Small intestine (tissue), 7 donors: ENCODE results near the gene ALOX5AP. TPM values are rescaled to one million over a fixed set of nuclear protein-coding genes. Genes with fewer than 3 reads are reported as not detected.

Source experiments
- DNase-seq, 2 donors: peaks; one replicate each; pipeline versions ENCODE4 v3.0.0 to v3.0.0-alpha.2; 2013
- FAIRE-seq: peaks from 2 replicates; lab custom pipeline; 2012; peaks lifted over from hg19 to GRCh38; lab: Jason Lieb, UNC
- H3K27ac ChIP-seq, 3 donors: one replicate each; pipeline ENCODE4 v1.5.1; 2013; ENCODE audit warnings: low read length in 2 of 3, mild to moderate bottlenecking in 2 of 3, control low read depth in 1 of 3, inconsistent platforms in 1 of 3, low read depth in 1 of 3, moderate library complexity in 1 of 3
- H3K27me3 ChIP-seq, 3 donors: one replicate each; pipeline ENCODE4 v1.6.1; 2013; ENCODE audit warnings: low read length in 3 of 3, inconsistent platforms in 1 of 3; ENCODE audit not compliant: control insufficient read depth in 3 of 3, insufficient read depth in 3 of 3
- H3K36me3 ChIP-seq, 3 donors: one replicate each; pipeline ENCODE4 v1.6.1; 2013; ENCODE audit warnings: low read length in 3 of 3, inconsistent platforms in 1 of 3, low read depth in 1 of 3, mild to moderate bottlenecking in 1 of 3, moderate library complexity in 1 of 3; ENCODE audit not compliant: control insufficient read depth in 3 of 3, insufficient read depth in 2 of 3
- H3K4me1 ChIP-seq, 3 donors: one replicate each; pipeline ENCODE4 v1.6.1; 2013; ENCODE audit warnings: low read length in 2 of 3, inconsistent platforms in 1 of 3, low read depth in 1 of 3, mild to moderate bottlenecking in 1 of 3, moderate library complexity in 1 of 3; ENCODE audit not compliant: control insufficient read depth in 3 of 3, insufficient read depth in 2 of 3
- H3K4me3 ChIP-seq, 3 donors: one replicate each; pipeline ENCODE4 v1.5.1; 2013; ENCODE audit warnings: low read length in 3 of 3, control low read depth in 1 of 3, inconsistent platforms in 1 of 3, low read depth in 1 of 3, mild to moderate bottlenecking in 1 of 3, moderate library complexity in 1 of 3
- H3K9me3 ChIP-seq, 2 donors: one replicate each; pipeline ENCODE4 v1.6.1; 2013; ENCODE audit warnings: low read depth in 1 of 2, low read length in 1 of 2; ENCODE audit not compliant: control insufficient read depth in 2 of 2, insufficient read depth in 1 of 2
- WGBS, 3 donors: extraction: QIAGEN DNeasy Blood & Tissue Kit; methylation state at CpG; one replicate each; pipeline ENCODE4 v1.1.7; 2013; 5-methylcytosine and 5-hydroxymethylcytosine counted together
- polyA plus RNA-seq, 4 donors: library from polyadenylated mRNA; stranded (reverse) in 3 of 4; unstranded in 1 of 4; fragments of 200-250 nt in 3 of 4; fragments of 120-200 nt in 1 of 4; gene quantifications; one replicate each; pipeline versions ENCODE4 v1.2.1 to v1.2.3, GENCODE V29; 2013
- donor health status: healthy with polysubstance abuse.
- donor health status: control.
- donor health status: control.
- donor health status: Bipolar disorder and iron deficiency.
- donor health status: healthy.

ALOX5AP gene
- polyA plus RNA-seq, 4 donors, result 5.5 to 36.1 (median 16.5) TPM

- Histone ChIP-seq H3K27ac (no peak overlapping the region), H3K4me1 (no peaks in the 10 kb centered on the region), H3K4me3 (no peak overlapping the region), H3K9me3 (no peaks in the 10 kb centered on the region), H3K36me3 (no peaks in the 10 kb centered on the region), H3K27me3 (no peaks in the 10 kb centered on the region)
- DNase-seq (no peak), FAIRE-seq (no peak)
- WGBS, 3 donors, result 82 to 94% (median 90%) methylated on average over 3 of the region's 3 CpGs
Observed at GRCh38 chr13:30710442-30710841, 24.9 kb upstream of the ALOX5AP start.

- WGBS, 3 donors, result 67 to 82% (median 79%) methylated on average over 4 of the region's 4 CpGs
- H3K9me3 ChIP-seq, result no peaks in the 10 kb centered on the region
- H3K27ac ChIP-seq, result peak overlapping the region in 1 of 3 donors; percentile 22
- H3K4me3 ChIP-seq, result no peak overlapping the region
- no peaks in the 10 kb centered on the region for H3K4me1 ChIP-seq
- no peak for FAIRE-seq
- no peak for DNase-seq
- no peaks in the 10 kb centered on the region for H3K36me3 ChIP-seq
- H3K27me3 ChIP-seq, result no peaks in the 10 kb centered on the region
Observed at GRCh38 chr13:30711375-30711774, 24.0 kb upstream of the ALOX5AP start.

GRCh38 chr13:30711837-30712236 is 23.5 kb upstream of the ALOX5AP start:
- DNase-seq (no peak), FAIRE-seq (no peak)
- Histone ChIP-seq H3K4me1 (no peaks in the 10 kb centered on the region), H3K27ac (peak overlapping the region in 1 of 3 donors; percentile 22), H3K9me3 (no peaks in the 10 kb centered on the region), H3K27me3 (no peaks in the 10 kb centered on the region), H3K36me3 (no peaks in the 10 kb centered on the region), H3K4me3 (no peak overlapping the region)
- 85 to 91% (median 90%) methylated on average over 6 of the region's 6 CpGs for WGBS, 3 donors

GRCh38 chr13:30712536-30713532 is 22.5 kb upstream of the ALOX5AP start:
- H3K27ac ChIP-seq, result peak overlapping the region in 1 of 3 donors; percentile 43

GRCh38 chr13:30714629-30715371 is 20.5 kb upstream of the ALOX5AP start:
- no peaks in the 10 kb centered on the region for H3K27me3 ChIP-seq
- H3K36me3 ChIP-seq, result no peaks in the 10 kb centered on the region
- H3K9me3 ChIP-seq, result no peaks in the 10 kb centered on the region
- DNase-seq (no peak), FAIRE-seq (no peak)
- no peaks in the 10 kb centered on the region for H3K4me1 ChIP-seq
- no peak overlapping the region for H3K27ac ChIP-seq
- WGBS, 3 donors, result 86 to 89% (median 86%) methylated on average over 10 of the region's 10 CpGs
- no peak overlapping the region for H3K4me3 ChIP-seq

More at GRCh38 chr13:30712536-30713532, 22.5 kb upstream of the ALOX5AP start:
- 54 to 59% (median 58%) methylated on average over 13 of the region's 13 CpGs for WGBS, 3 donors
- Histone ChIP-seq H3K36me3 (no peaks in the 10 kb centered on the region), H3K27me3 (no peaks in the 10 kb centered on the region), H3K9me3 (no peaks in the 10 kb centered on the region), H3K4me1 (no peaks in the 10 kb centered on the region), H3K4me3 (no peak overlapping the region)
- FAIRE-seq (no peak), DNase-seq (peak in 1 of 2 donors; percentile 32)

- no peaks in the 10 kb centered on the region for H3K27me3 ChIP-seq
- H3K27ac ChIP-seq, result no peak overlapping the region
- FAIRE-seq (no peak), DNase-seq (no peak)
- no peaks in the 10 kb centered on the region for H3K4me1 ChIP-seq
- WGBS, 3 donors, result 93 to 94% (median 94%) methylated on average over 4 of the region's 4 CpGs
- no peak overlapping the region for H3K4me3 ChIP-seq
- no peaks in the 10 kb centered on the region for H3K36me3 ChIP-seq
- H3K9me3 ChIP-seq, result no peaks in the 10 kb centered on the region
Observed at GRCh38 chr13:30715372-30715756, 20.0 kb upstream of the ALOX5AP start.

- no peak overlapping the region for H3K4me3 ChIP-seq
- FAIRE-seq, result no peak
- WGBS, 3 donors, result 73 to 87% (median 76%) methylated on average over 4 of the region's 4 CpGs
- H3K36me3 ChIP-seq, result no peaks in the 10 kb centered on the region
- no peak for DNase-seq
- H3K9me3 ChIP-seq, result no peaks in the 10 kb centered on the region
- no peaks in the 10 kb centered on the region for H3K27me3 ChIP-seq
- H3K4me1 ChIP-seq, result no peaks in the 10 kb centered on the region
- no peak overlapping the region for H3K27ac ChIP-seq
Observed at GRCh38 chr13:30715837-30716236, 19.5 kb upstream of the ALOX5AP start.

GRCh38 chr13:30718661-30719524 is 16.4 kb upstream of the ALOX5AP start:
- DNase-seq (no peak), FAIRE-seq (no peak)
- Histone ChIP-seq H3K36me3 (no peaks in the 10 kb centered on the region), H3K27ac (no peak overlapping the region), H3K27me3 (no peaks in the 10 kb centered on the region), H3K4me1 (no peaks in the 10 kb centered on the region), H3K9me3 (no peaks in the 10 kb centered on the region), H3K4me3 (no peak overlapping the region)
- 75 to 87% (median 86%) methylated on average over 9 of the region's 9 CpGs for WGBS, 3 donors
